Transverse colon (tissue), 4 donors: ENCODE measurements around the gene SCAI.

Source experiments
- CTCF ChIP-seq, 5 experiments: fragments of 200-600 bp in 3 of 5; fragments of 450-650 bp in 2 of 5; sonication (generic) in 3 of 5; IDR thresholded peaks; 1 replicate in 2 of 5; 2 replicates in 3 of 5; pipeline ENCODE4 v1.5.1; 2016 to 2017; ENCODE audit warnings: antibody characterized with exemption in 5 of 5, inconsistent platforms in 3 of 5, mild to moderate bottlenecking in 2 of 5, moderate library complexity in 1 of 5
- EP300 ChIP-seq: sonication (generic); formaldehyde crosslinking; IDR thresholded peaks from one replicate; pipeline ENCODE4 v1.6.1; 2017; ENCODE audit warnings: antibody characterized with exemption, low read depth
- POLR2A ChIP-seq: fragments of 450-650 bp; IDR thresholded peaks from one replicate; pipeline ENCODE4 v1.6.1; 2016; ENCODE audit warnings: antibody characterized with exemption, mild to moderate bottlenecking, moderate library complexity
- POLR2AphosphoS5 ChIP-seq, 3 donors: sonication (generic); formaldehyde crosslinking; IDR thresholded peaks; one replicate each; pipeline ENCODE4 v1.6.1; 2016; ENCODE audit warnings: antibody characterized with exemption in 3 of 3

DNA sequence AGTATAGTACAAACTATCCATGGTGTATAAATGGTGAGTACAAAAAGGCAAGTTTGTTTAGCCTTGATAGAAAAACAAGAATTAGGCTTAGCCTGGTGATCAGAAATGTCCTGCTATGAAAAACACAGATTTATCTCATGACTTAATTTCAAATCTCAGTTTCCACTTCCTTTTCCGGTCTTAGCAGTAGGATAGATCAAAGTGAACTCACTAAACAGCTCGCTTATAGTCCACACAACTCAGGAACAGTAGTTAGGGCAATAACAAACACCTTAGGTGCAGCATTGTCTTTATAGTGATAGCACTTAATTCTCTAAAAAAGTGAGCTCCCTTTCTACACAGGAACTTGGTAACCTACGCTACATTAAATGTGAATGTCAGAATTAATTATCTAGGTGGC is 213.9 kb downstream of the SCAI start:
- TF ChIP-seq POLR2AphosphoS5 (IDR thresholded peaks at IDR 0.05) (no peak), POLR2A (no peak), CTCF (IDR thresholded peaks at IDR 0.05) (no peak), EP300 (no peak)
